CD8-positive, alpha-beta memory T cell (primary cell): ENCODE measurements around the gene LRRC40. TPM values are rescaled to one million over a fixed set of nuclear protein-coding genes. Genes with fewer than 3 reads are reported as not detected.

Experiments
- CTCF ChIA-PET: fragments of 350-600 bp; sonication (Branson Sonifier 250); formaldehyde crosslinking; loops from one replicate; lab custom pipeline; 2021; ENCODE audit warnings: antibody characterized with exemption; lab: Charles Lee
- POLR2A ChIA-PET: fragments of 350-600 bp; sonication (Branson Sonifier 250); formaldehyde crosslinking; loops from one replicate; lab custom pipeline; 2021; ENCODE audit warnings: antibody characterized with exemption; lab: Charles Lee
- DNase-seq, 5 donors: peaks; one replicate each; pipeline versions ENCODE4 v3.0.0 to v3.0.0-alpha.2; 2020 to 2022; ENCODE audit warnings: mixed read lengths in 1 of 5
- H3K27ac ChIP-seq: one replicate; pipeline ENCODE4 v1.7.0; 2013; ENCODE audit warnings: low read depth, mild to moderate bottlenecking, low read length, moderate library complexity
- H3K27me3 ChIP-seq: 2 replicates; pipeline ENCODE4 v1.7.0; 2013; ENCODE audit warnings: low read length, mild to moderate bottlenecking; ENCODE audit not compliant: insufficient read depth, poor library complexity, severe bottlenecking
- H3K36me3 ChIP-seq: 2 replicates; pipeline ENCODE4 v1.7.0; 2013; ENCODE audit warnings: mild to moderate bottlenecking, low read length, moderate library complexity; ENCODE audit not compliant: insufficient read depth
- H3K4me1 ChIP-seq: 2 replicates; pipeline ENCODE4 v1.7.0; 2013; ENCODE audit warnings: mild to moderate bottlenecking, low read length, moderate library complexity; ENCODE audit not compliant: insufficient read depth
- H3K4me3 ChIP-seq: 2 replicates; pipeline ENCODE4 v1.7.0; 2013; ENCODE audit warnings: mild to moderate bottlenecking, low read length
- H3K9me3 ChIP-seq: 2 replicates; pipeline ENCODE4 v1.7.0; 2013; ENCODE audit warnings: mild to moderate bottlenecking, low read length
- H3K27ac Mint-ChIP-seq, 8 donors: one replicate each; pipeline ENCODE4 v1.8.0; 2020 to 2021; ENCODE audit warnings: mixed read lengths in 8 of 8, mild to moderate bottlenecking in 6 of 8, inconsistent platforms in 3 of 8, moderate library complexity in 3 of 8
- H3K27me3 Mint-ChIP-seq, 2 donors: one replicate each; pipeline ENCODE4 v1.8.0; 2020 to 2021; ENCODE audit warnings: mixed read lengths in 2 of 2, mild to moderate bottlenecking in 1 of 2, moderate library complexity in 1 of 2
- H3K36me3 Mint-ChIP-seq, 3 donors: one replicate each; pipeline ENCODE4 v1.8.0; 2020 to 2021; ENCODE audit warnings: mixed read lengths in 3 of 3, inconsistent platforms in 1 of 3, mild to moderate bottlenecking in 1 of 3
- H3K4me1 Mint-ChIP-seq, 3 donors: one replicate each; pipeline ENCODE4 v1.8.0; 2020 to 2021; ENCODE audit warnings: mixed read lengths in 3 of 3, inconsistent platforms in 1 of 3, mild to moderate bottlenecking in 1 of 3
- H3K4me3 Mint-ChIP-seq, 7 donors: one replicate each; pipeline ENCODE4 v1.8.0; 2020 to 2021; ENCODE audit warnings: mixed read lengths in 7 of 7, mild to moderate bottlenecking in 6 of 7, moderate library complexity in 4 of 7, inconsistent platforms in 2 of 7
- H3K9me3 Mint-ChIP-seq, 5 donors: one replicate each; pipeline ENCODE4 v1.8.0; 2020 to 2022; ENCODE audit warnings: mixed read lengths in 5 of 5, mild to moderate bottlenecking in 3 of 5, moderate library complexity in 2 of 5, inconsistent platforms in 1 of 5
- polyA plus RNA-seq: library from polyadenylated mRNA; unstranded; fragments of 300-500 nt; fragmentation: Illumina TruSeq; gene quantifications from one replicate; pipeline ENCODE4 v1.2.3, GENCODE V29; 2021
- total RNA-seq, 2 experiments: library from RNA; stranded (reverse); gene quantifications; one replicate each; pipeline ENCODE4 v1.2.3, GENCODE V29; 2021

The LRRC40 gene
- total RNA-seq (10 to 100 TPM; 20.9 to 23.1 TPM), polyA plus RNA-seq (7.5 TPM)

DNA sequence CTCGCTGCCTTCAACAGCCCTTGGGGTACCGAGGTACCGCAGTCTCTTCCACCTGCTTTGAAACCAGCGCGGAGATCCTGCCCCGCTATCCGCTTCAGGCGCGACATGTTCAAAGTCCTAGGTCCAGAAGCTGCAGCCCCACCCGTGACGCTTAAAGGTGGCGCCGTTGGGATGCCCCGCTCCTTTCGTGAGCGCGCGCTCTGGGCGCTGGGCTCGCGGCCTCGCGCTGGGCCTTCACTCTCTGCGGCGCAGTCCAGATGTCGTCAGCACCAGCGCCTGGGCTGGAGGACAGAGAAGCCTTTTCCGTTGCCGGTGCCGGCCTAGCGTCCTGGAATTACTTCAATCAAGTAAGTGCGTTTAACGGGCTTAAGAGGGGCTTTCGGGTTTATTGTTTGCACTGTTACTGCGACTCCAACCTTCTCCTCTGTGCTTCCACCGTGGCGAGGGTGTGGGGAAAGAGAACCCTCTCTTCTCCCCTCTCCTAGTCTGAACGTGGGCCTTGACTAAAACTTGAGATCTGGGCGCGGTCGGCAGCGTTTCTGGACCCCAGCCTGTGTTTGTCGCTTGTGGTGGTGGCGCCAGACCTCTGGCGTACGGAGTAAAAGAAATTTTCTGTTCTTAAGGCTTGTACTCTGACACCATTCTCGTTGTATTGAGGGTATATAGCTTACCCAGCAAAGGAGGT lies at the start of gene LRRC40:
TSS of gene LRRC40 (minus strand) at position 146 of the 685 bp plus-strand sequence. CDS start at position 107, 39 bp downstream.
- Histone ChIP-seq H3K27me3 (no peaks in the 10 kb centered on the region), H3K9me3 (no peaks in the 10 kb centered on the region), H3K4me3 (peak within 1 kb of the TSS; percentile 74), H3K36me3 (peaks cover 7% of the 10 kb centered on the region), H3K27ac (peak within 1 kb of the TSS; percentile 96), H3K4me1 (peaks cover 37% of the 10 kb centered on the region)
- Mint-ChIP-seq H3K9me3 (no peaks in the 10 kb centered on the region), H3K27me3 (peaks cover 0 to 4% of the 10 kb centered on the region in 2 donors), H3K36me3 (peaks cover 0 to 43% (median 6%) of the 10 kb centered on the region in 3 donors), H3K4me3 (peak within 1 kb of the TSS; percentile 94 to 99 (median 98)), H3K27ac (peak within 1 kb of the TSS; percentile 99 to 100 (median 100)), H3K4me1 (peaks cover 76 to 94% (median 84%) of the 10 kb centered on the region in 3 donors)
- peak; percentile 92 to 97 (median 95) for DNase-seq
- ChIA-PET CTCF (interaction anchor here (1.1 to 1.2 kb wide), 2 partner anchors 8 to 15 kb away, joined by 3 to 4 read pairs; partner anchors contain the start of gene SRSF11), POLR2A (interaction anchor here (1.4 to 2.0 kb wide), 4 partner anchors 15 to 875 kb away, joined by 4 to 17 read pairs (median 8); partner anchors contain the start of genes ANKRD13C, CTH, SRSF11 and ZRANB2)

DNA sequence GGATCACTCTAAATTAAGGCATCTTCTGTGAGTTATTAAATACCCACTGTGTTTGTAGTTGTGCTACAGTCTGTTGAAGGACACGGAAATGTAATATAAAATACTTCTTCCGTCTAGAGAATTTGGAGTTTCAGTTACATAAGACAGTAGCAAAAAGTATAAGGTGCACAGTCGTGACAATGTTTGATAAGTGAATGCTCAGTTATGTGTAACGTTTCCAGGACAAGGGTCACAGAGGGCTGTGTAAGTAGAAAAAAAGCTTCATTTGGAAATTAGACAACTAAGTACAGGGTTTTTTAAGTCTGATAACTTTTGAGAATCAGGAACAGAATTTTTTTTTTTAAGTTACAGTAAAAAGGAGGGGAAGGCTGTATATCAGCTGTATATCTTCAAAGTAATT lies 43.4 kb upstream of the LRRC40 start:
- Mint-ChIP-seq H3K4me1 (peaks cover 0 to 14% (median 3%) of the 10 kb centered on the region in 3 donors), H3K27ac (peak overlapping the region in 1 of 8 donors; percentile 56), H3K27me3 (no peaks in the 10 kb centered on the region), H3K9me3 (no peaks in the 10 kb centered on the region), H3K36me3 (peaks cover 30 to 88% (median 36%) of the 10 kb centered on the region in 3 donors), H3K4me3 (no peak overlapping the region)
- ChIA-PET POLR2A (no interaction called here), CTCF (no interaction called here)
- no peaks in the 10 kb centered on the region for H3K4me1 ChIP-seq
- peaks cover 72% of the 10 kb centered on the region for H3K36me3 ChIP-seq
- DNase-seq: no peak
- no peaks in the 10 kb centered on the region for H3K9me3 ChIP-seq
- no peaks in the 10 kb centered on the region for H3K27me3 ChIP-seq
- H3K27ac ChIP-seq: no peak overlapping the region
- no peak overlapping the region for H3K4me3 ChIP-seq

DNA sequence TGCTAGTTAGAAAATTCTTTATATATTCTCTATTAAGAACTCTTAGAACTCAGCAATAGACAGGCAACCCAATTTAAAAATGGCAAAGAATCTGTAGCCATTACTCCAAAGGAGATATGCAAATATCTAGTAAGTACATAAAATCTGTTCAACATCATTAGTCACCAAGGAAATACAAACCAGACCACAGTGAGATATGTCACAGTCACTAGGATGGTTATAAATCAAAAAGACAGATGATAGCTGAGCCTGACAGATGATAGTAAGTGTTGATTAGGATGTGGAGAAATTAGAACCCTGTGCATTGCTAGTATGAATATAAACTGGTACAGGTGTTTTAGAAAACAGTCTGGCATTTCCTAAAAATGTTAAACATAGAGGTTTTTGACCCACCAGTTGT lies 42.4 kb upstream of the LRRC40 start:
- Histone ChIP-seq H3K36me3 (peaks cover 82% of the 10 kb centered on the region), H3K4me1 (no peaks in the 10 kb centered on the region), H3K9me3 (no peaks in the 10 kb centered on the region), H3K27me3 (no peaks in the 10 kb centered on the region), H3K27ac (no peak overlapping the region), H3K4me3 (no peak overlapping the region)
- no peaks in the 10 kb centered on the region for H3K9me3 Mint-ChIP-seq
- no peaks in the 10 kb centered on the region for H3K27me3 Mint-ChIP-seq
- CTCF ChIA-PET: no interaction called here
- POLR2A ChIA-PET: no interaction called here
- no peak for DNase-seq
- peaks cover 0 to 14% (median 6%) of the 10 kb centered on the region in 3 donors for H3K4me1 Mint-ChIP-seq
- H3K27ac Mint-ChIP-seq: no peak overlapping the region
- H3K36me3 Mint-ChIP-seq: peaks cover 34 to 94% (median 41%) of the 10 kb centered on the region in 3 donors
- no peak overlapping the region for H3K4me3 Mint-ChIP-seq

DNA sequence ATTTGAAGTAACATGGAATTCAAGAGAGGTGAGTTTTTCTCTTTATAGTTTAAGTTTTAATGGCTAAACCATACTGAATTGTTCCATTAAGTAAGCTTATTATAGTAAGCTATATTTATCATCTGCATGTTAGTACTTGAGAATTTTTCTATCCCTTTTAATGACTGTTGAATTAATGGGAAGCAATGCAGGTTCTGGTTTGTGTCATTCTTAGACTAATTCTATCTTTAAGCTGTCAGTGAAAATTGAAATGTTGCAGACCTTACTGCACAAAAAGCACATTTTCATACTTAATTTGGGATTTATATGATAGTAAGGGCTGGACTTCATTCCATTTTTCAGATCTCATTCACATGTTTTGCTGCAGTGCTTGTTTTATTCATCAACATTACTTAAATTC lies 41.7 kb upstream of the LRRC40 start:
- H3K36me3 ChIP-seq: peaks cover 88% of the 10 kb centered on the region
- Mint-ChIP-seq H3K36me3 (peaks cover 34 to 98% (median 39%) of the 10 kb centered on the region in 3 donors), H3K27me3 (no peaks in the 10 kb centered on the region), H3K4me1 (peaks cover 0 to 14% (median 6%) of the 10 kb centered on the region in 3 donors), H3K9me3 (no peaks in the 10 kb centered on the region), H3K27ac (peak overlapping the region in 2 of 8 donors; percentile 32 to 51), H3K4me3 (no peak overlapping the region)
- no peak overlapping the region for H3K4me3 ChIP-seq
- ChIA-PET CTCF (no interaction called here), POLR2A (no interaction called here)
- no peak for DNase-seq
- no peaks in the 10 kb centered on the region for H3K27me3 ChIP-seq
- no peaks in the 10 kb centered on the region for H3K9me3 ChIP-seq
- H3K27ac ChIP-seq: no peak overlapping the region
- H3K4me1 ChIP-seq: no peaks in the 10 kb centered on the region

DNA sequence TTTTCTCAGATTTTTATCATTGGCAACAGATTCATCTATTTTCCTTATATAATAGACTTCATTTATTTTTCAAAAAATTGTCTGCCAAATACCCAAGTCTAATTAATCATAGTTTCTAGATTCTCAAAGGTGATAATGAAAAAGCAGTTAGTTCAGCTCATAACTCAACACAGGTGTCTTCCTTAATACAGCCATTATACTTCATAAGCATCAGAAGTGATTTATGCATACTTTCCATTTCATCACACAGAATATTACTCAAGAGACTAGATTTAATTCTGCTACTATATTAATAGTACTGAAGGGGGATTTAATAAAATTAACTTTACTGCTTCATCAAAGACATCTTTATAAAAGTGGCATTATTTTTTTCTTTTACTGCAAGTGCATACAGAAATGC lies 34.6 kb upstream of the LRRC40 start:
- Mint-ChIP-seq H3K27me3 (no peaks in the 10 kb centered on the region), H3K36me3 (peaks cover 20 to 90% (median 28%) of the 10 kb centered on the region in 3 donors), H3K4me3 (no peak overlapping the region), H3K27ac (peak overlapping the region in 1 of 8 donors; percentile 58), H3K9me3 (no peaks in the 10 kb centered on the region), H3K4me1 (peaks cover 7 to 16% (median 13%) of the 10 kb centered on the region in 3 donors)
- Histone ChIP-seq H3K9me3 (no peaks in the 10 kb centered on the region), H3K4me1 (no peaks in the 10 kb centered on the region), H3K27me3 (no peaks in the 10 kb centered on the region), H3K27ac (no peak overlapping the region), H3K36me3 (peaks cover 88% of the 10 kb centered on the region), H3K4me3 (no peak overlapping the region)
- no peak for DNase-seq
- ChIA-PET CTCF (no interaction called here), POLR2A (no interaction called here)

DNA sequence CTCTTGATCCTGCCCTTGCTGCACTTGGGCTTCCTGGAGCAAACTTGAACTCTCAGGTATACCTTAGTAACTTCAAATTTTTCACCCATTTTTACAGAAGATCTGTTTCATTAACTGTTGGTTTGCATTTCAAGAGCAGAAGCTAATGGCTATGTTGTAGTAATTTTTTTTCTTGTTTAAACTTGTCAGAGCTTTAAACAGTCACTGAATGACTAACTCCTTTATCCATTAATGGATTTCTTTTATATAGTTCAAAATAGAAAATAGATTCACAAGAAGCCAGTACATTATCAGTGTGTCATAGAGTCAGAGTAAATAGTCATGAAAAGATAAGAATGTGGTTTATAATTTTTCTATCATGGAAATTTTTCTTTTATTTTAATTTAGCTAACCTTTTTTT lies 29.4 kb upstream of the LRRC40 start:
- Mint-ChIP-seq H3K27ac (peak overlapping the region in 1 of 8 donors; percentile 66), H3K36me3 (peaks cover 4 to 92% (median 22%) of the 10 kb centered on the region in 3 donors), H3K27me3 (no peaks in the 10 kb centered on the region), H3K4me3 (no peak overlapping the region), H3K4me1 (peaks cover 13 to 30% (median 30%) of the 10 kb centered on the region in 3 donors), H3K9me3 (no peaks in the 10 kb centered on the region)
- Histone ChIP-seq H3K27me3 (no peaks in the 10 kb centered on the region), H3K4me3 (no peak overlapping the region), H3K36me3 (peaks cover 77% of the 10 kb centered on the region), H3K9me3 (no peaks in the 10 kb centered on the region), H3K4me1 (no peaks in the 10 kb centered on the region), H3K27ac (no peak overlapping the region)
- no peak for DNase-seq
- POLR2A ChIA-PET: no interaction called here
- CTCF ChIA-PET: interaction anchor here (3.0 kb wide), 1 partner anchor 13 kb away, joined by 9 read pairs; the partner anchor contains the start of gene SRSF11

DNA sequence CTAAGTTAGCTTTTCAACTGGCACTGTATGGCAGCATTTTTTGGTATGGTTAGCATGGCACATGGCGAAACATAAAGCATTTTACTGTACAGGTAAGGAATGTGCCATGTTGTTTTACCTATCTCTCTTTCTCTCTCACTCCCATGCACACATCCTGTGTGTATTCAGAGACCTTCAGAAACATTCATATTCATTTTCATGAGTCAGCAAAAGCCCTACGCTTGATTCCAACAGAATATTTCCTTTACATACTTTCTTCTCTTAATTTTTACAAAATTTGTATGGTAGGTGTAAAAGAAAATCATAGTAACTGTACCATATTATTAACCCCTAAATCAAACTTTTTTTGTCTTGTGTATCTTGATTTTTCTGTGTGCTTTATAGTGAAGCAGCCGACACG lies 26.1 kb upstream of the LRRC40 start:
- ChIA-PET CTCF (no interaction called here), POLR2A (no interaction called here)
- H3K9me3 ChIP-seq: no peaks in the 10 kb centered on the region
- no peaks in the 10 kb centered on the region for H3K27me3 Mint-ChIP-seq
- H3K36me3 ChIP-seq: peaks cover 66% of the 10 kb centered on the region
- H3K4me1 ChIP-seq: peaks cover 18% of the 10 kb centered on the region
- no peak for DNase-seq
- no peak overlapping the region for H3K27ac Mint-ChIP-seq
- peaks cover 0 to 94% (median 20%) of the 10 kb centered on the region in 3 donors for H3K36me3 Mint-ChIP-seq
- H3K4me3 Mint-ChIP-seq: no peak overlapping the region
- H3K27me3 ChIP-seq: no peaks in the 10 kb centered on the region
- peaks cover 32 to 53% (median 49%) of the 10 kb centered on the region in 3 donors for H3K4me1 Mint-ChIP-seq
- no peak overlapping the region for H3K27ac ChIP-seq
- no peak overlapping the region for H3K4me3 ChIP-seq
- H3K9me3 Mint-ChIP-seq: no peaks in the 10 kb centered on the region

DNA sequence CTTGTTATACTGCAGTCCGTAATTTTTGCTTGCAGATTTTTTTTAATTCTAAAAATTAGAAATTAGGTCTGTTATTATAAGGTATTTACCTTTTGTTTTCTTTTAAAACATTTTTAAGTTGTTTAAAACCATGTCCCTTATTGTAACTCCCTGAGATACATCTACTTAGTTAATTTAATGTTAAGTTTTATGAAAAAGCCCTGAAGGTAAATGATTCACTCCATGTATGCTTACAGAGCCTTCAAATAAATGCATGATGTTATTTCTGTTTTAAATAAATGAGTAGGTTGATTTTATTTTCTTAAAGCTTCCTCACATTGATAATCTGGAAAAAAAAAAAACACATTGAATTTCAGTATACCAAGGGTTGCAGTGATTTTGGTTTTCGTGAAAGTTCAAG lies 23.3 kb upstream of the LRRC40 start:
- no peaks in the 10 kb centered on the region for H3K27me3 ChIP-seq

More for the DNA sequence above, 23.3 kb upstream of the LRRC40 start:
- CTCF ChIA-PET: no interaction called here
- POLR2A ChIA-PET: no interaction called here
- peaks cover 52 to 73% (median 62%) of the 10 kb centered on the region in 3 donors for H3K4me1 Mint-ChIP-seq
- Histone ChIP-seq H3K9me3 (no peaks in the 10 kb centered on the region), H3K4me1 (peaks cover 32% of the 10 kb centered on the region), H3K4me3 (no peak overlapping the region), H3K27ac (no peak overlapping the region), H3K36me3 (peaks cover 49% of the 10 kb centered on the region)
- H3K27me3 Mint-ChIP-seq: no peaks in the 10 kb centered on the region
- no peak overlapping the region for H3K4me3 Mint-ChIP-seq
- H3K36me3 Mint-ChIP-seq: peaks cover 0 to 87% (median 16%) of the 10 kb centered on the region in 3 donors
- no peak for DNase-seq
- peak overlapping the region in 1 of 8 donors; percentile 86 for H3K27ac Mint-ChIP-seq
- no peaks in the 10 kb centered on the region for H3K9me3 Mint-ChIP-seq
